Rectal smooth muscle tissue (tissue), 1 donor: ENCODE measurements around the gene ALAS2.
A peak's percentile ranks its signal among the peaks of the same experiment; 100 is the strongest.

Experiments used
- H3K27ac ChIP-seq: one replicate; pipeline ENCODE4 v1.7.0; 2013; ENCODE audit warnings: low read depth, low read length, inconsistent platforms
- H3K27me3 ChIP-seq: one replicate; pipeline ENCODE4 v1.7.0; 2013; ENCODE audit warnings: low read length; ENCODE audit not compliant: control insufficient read depth, insufficient read depth
- H3K36me3 ChIP-seq: one replicate; pipeline ENCODE4 v1.7.0; 2013; ENCODE audit warnings: low read length; ENCODE audit not compliant: control insufficient read depth, insufficient read depth
- H3K4me1 ChIP-seq: one replicate; pipeline ENCODE4 v1.7.0; 2013; ENCODE audit warnings: low read length; ENCODE audit not compliant: control insufficient read depth, insufficient read depth
- H3K4me3 ChIP-seq: one replicate; pipeline ENCODE4 v1.7.0; 2013; ENCODE audit warnings: low read length
- H3K9ac ChIP-seq: one replicate; pipeline ENCODE4 v1.7.0; 2013; ENCODE audit warnings: low read length

The ALAS2 gene

GRCh38 chrX:55028040-55028439 is 2.7 kb downstream of the ALAS2 start:
- no peaks in the 10 kb centered on the region for H3K4me1 ChIP-seq
- no peak overlapping the region for H3K9ac ChIP-seq
- no peaks in the 10 kb centered on the region for H3K36me3 ChIP-seq
- H3K27ac ChIP-seq: no peak overlapping the region
- no peak overlapping the region for H3K4me3 ChIP-seq
- no peaks in the 10 kb centered on the region for H3K27me3 ChIP-seq

DNA sequence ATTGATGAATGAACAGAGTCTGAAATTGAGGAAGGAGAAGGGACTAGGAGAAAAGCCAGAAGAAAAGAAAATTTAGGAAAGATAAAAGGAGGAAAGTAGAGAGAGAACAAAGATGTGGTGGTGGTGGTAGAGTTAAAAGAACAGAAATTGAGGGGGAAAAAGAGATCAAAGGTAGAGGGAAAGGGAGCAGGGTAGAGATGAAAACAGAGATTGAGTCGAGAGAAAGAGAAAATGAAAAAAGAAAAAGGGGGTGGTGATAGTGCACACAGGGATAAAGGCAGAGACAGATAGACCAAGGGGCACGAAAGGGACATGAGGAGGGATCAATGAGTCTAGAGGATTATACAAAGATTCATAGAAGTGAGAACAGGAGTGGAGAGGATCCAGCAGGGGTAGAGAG is 3.9 kb downstream of the ALAS2 start:
- Histone ChIP-seq H3K4me1 (no peaks in the 10 kb centered on the region), H3K27me3 (no peaks in the 10 kb centered on the region), H3K27ac (no peak overlapping the region)

DNA sequence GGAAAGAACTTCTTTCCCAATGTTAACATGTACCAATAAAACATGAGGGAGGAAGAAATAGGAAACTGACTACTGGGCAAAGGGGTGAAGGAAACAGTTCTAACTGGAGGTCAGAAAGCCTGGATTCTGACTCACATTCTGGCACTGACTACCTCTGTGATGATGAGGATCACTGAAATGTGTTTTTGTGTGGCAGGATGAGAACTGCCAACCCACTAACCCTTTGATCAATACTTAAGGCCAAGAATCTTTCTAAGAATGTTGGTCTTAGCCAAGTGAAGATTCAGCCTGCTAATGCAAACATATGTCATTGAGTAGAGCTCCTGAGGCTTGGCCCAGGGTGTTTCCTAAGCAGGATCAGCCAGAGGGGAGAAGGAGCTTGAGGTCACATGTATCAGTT is 4.6 kb downstream of the ALAS2 start:
- Histone ChIP-seq H3K36me3 (no peaks in the 10 kb centered on the region), H3K27ac (no peak overlapping the region), H3K27me3 (no peaks in the 10 kb centered on the region), H3K4me1 (no peaks in the 10 kb centered on the region), H3K9ac (no peak overlapping the region), H3K4me3 (no peak overlapping the region)

More for the DNA sequence above, 3.9 kb downstream of the ALAS2 start:
- Histone ChIP-seq H3K4me3 (no peak overlapping the region), H3K36me3 (no peaks in the 10 kb centered on the region), H3K9ac (no peak overlapping the region)

GRCh38 chrX:55014897-55015299 is 15.9 kb downstream of the ALAS2 start:
- Histone ChIP-seq H3K27ac (no peak overlapping the region), H3K36me3 (no peaks in the 10 kb centered on the region), H3K27me3 (no peaks in the 10 kb centered on the region), H3K4me1 (no peaks in the 10 kb centered on the region), H3K9ac (no peak overlapping the region), H3K4me3 (no peak overlapping the region)

DNA sequence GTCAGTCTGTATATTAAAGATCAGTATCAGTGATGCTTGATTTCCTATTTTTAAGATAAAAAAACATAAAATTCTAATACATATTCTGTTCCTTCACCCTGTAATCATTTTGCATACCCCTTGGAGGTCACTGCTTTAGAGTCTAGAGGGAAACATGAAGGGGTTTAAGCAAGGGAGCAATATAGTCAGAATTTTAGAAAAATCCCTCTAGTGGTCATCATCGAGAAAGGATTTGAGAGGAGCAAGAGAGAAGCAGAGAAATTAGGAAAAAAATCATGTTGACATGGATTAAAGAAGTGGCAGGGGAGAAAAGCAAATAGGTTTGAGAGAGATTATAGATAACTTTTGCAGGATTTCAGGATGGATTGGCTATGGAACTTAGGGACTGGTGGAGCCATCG is 19.5 kb downstream of the ALAS2 start:
- Histone ChIP-seq H3K4me1 (no peaks in the 10 kb centered on the region), H3K9ac (no peak overlapping the region), H3K27ac (no peak overlapping the region), H3K4me3 (no peak overlapping the region), H3K36me3 (no peaks in the 10 kb centered on the region), H3K27me3 (no peaks in the 10 kb centered on the region)

DNA sequence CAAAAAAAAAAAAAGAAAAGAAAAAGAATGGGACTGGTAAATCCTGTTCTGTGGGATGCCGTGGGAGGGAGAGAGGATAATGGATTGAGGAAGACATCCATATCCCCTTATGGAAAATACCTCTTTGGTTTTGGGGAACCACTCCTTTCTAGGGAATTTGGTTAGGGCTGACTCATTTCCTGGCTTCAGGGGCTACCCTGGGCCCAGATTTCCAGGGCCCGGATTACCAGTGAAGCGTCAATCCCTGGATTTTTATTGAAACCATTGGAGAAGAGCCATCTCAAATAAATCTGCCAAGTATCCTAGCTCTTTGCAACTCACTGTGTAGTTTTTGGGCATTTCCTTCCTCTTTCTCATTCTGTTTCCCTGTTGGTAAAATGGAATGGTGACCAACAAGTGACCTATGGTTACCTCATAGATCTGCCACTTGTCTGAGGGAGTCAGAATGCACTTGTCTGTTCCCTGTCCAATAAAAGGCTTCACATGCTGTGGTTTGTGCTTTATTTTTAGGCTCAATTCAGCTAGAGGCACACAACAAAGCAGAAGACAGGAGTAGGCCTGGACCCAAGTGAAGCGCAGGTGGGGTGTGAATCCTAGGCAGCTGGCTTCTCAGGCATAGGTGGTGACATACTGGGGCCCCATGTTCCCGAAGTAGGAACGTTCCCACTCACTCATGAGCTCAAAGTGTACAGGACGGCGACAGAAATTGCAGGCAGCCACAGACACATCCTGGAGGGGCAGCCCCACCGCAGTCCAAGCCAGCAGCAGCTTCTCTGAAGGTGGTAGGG is 22.0 kb downstream of the ALAS2 start:
- no peaks in the 10 kb centered on the region for H3K36me3 ChIP-seq

GRCh38 chrX:55007656-55008055 is 23.1 kb downstream of the ALAS2 start:
- H3K27me3 ChIP-seq: no peaks in the 10 kb centered on the region
- H3K4me3 ChIP-seq: no peak overlapping the region
- no peak overlapping the region for H3K27ac ChIP-seq
- H3K9ac ChIP-seq: no peak overlapping the region
- H3K36me3 ChIP-seq: no peaks in the 10 kb centered on the region
- no peaks in the 10 kb centered on the region for H3K4me1 ChIP-seq

More for the DNA sequence above, 22.0 kb downstream of the ALAS2 start:
- no peaks in the 10 kb centered on the region for H3K4me1 ChIP-seq
- no peak overlapping the region for H3K27ac ChIP-seq
- H3K27me3 ChIP-seq: no peaks in the 10 kb centered on the region
- no peak overlapping the region for H3K4me3 ChIP-seq
- H3K9ac ChIP-seq: no peak overlapping the region

- Histone ChIP-seq H3K27ac (no peak overlapping the region), H3K27me3 (no peaks in the 10 kb centered on the region), H3K9ac (no peak overlapping the region), H3K4me3 (no peak overlapping the region), H3K36me3 (no peaks in the 10 kb centered on the region), H3K4me1 (no peaks in the 10 kb centered on the region)
Observed at GRCh38 chrX:55006827-55007621, 23.8 kb downstream of the ALAS2 start.

DNA sequence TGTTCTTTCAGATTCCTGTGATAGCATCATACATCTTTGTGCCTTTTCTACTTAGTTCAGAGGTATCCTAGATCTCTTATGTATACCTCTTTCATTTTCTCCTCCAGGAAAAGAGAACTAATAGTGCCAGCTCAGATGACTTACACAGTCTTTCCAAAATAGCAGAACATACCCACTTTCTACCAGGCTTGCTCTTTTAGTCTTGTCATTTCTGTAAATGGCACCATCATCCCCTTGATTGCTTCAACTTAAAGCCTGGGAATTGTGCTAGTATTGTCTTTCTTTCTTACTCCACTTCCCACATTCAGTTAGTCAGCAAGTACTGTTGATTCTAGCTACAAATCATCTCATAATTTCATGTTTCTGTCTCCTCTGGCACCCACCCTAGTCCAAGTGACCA is 25.5 kb downstream of the ALAS2 start:
- Histone ChIP-seq H3K36me3 (no peaks in the 10 kb centered on the region), H3K27ac (no peak overlapping the region)

DNA sequence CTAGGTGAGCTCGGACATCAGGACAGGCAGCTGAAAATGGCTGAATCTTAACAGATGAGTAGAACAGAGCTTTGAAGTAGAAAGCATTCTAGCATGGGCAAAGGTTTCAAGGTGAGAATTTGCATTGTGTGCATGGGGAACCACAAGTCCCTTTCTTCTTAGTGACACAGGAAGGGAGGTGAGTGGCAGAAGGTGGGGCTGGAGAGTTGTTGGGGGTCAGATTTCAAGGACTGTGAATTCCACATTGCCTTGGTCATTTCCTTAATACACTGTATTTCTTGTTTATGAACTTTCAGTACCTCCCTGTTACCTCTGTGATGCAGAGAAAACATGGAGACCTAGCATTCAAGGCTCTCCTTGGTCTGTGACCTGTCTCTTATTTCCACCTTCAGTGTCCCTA is 26.5 kb downstream of the ALAS2 start:
- Histone ChIP-seq H3K4me1 (no peaks in the 10 kb centered on the region), H3K27ac (no peak overlapping the region), H3K9ac (no peak overlapping the region), H3K27me3 (no peaks in the 10 kb centered on the region), H3K36me3 (no peaks in the 10 kb centered on the region), H3K4me3 (no peak overlapping the region)

More for the DNA sequence above, 25.5 kb downstream of the ALAS2 start:
- Histone ChIP-seq H3K9ac (no peak overlapping the region), H3K27me3 (no peaks in the 10 kb centered on the region), H3K4me3 (no peak overlapping the region), H3K4me1 (no peaks in the 10 kb centered on the region)

DNA sequence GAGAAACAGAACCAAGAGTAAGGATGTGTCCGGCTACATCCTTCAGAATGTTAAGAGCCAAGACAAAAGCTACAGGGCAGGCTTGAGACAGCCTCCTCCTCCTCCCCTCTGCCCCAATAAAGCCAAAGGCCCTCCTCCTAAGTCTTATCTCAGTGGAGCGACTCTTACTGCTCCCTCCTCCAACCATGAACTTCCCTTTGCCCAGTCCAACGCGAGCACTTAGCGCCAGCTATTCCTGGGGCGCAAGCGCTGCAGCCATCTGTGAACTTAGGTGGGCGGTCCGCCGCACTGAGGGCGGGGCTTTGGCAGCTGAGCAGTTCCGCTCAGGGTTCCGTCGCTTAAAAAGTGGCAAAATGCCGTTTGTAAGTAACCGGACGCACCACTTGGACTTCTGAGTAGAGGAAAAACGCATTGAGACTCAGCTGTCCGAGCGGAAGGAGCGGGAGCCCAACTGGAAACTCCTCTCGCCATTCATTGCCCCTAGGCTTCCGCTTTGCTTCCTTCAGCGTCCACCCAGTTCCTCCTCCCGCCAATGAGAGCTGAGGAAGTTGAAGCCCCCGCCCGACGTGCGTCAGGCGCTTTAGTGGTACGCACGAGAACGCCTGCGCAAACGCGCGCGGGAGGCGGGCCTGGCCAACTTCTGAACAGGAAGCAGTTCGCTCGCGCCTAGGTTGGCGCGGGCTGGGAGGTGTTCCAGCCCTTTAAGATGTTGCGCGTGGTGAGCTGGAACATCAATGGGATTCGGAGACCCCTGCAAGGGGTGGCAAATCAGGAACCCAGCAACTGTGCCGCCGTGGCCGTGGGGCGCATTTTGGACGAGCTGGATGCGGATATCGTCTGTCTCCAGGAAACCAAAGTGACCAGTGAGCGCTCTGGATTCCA is 30.8 kb downstream of the ALAS2 start, which contains the start of gene APEX2:
APEX2 (plus strand) TSS at position 647 of the 882 bp plus-strand sequence; CDS start at position 707, 60 bp downstream.
- Histone ChIP-seq H3K9ac (peak within 1 kb of the TSS; percentile 59), H3K4me1 (no peaks in the 10 kb centered on the region), H3K4me3 (peak within 1 kb of the TSS; percentile 82), H3K27me3 (no peaks in the 10 kb centered on the region), H3K36me3 (no peaks in the 10 kb centered on the region), H3K27ac (peak within 1 kb of the TSS; percentile 78)

DNA sequence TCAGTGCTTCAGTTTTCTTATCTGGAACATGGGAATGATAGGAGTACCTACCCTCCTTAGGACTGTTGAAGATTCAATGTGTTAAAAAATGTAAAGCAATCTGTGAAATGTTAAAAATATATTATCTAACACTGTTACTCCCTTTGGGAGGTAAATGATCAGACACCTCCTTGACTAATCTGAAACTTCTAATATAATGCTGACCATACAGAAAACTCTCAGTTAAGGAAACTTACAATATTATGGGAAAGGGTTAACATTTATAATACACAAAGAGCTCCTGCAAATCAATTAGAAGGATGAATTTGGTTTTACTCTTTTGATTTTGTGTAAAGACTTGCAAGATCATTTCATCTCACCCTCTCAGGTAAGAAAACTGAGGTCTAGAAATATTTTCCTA is 35.2 kb downstream of the ALAS2 start:
- Histone ChIP-seq H3K4me1 (no peaks in the 10 kb centered on the region), H3K27me3 (no peaks in the 10 kb centered on the region), H3K36me3 (no peaks in the 10 kb centered on the region), H3K27ac (no peak overlapping the region), H3K9ac (no peak overlapping the region), H3K4me3 (no peak overlapping the region)
